D721Med (cell line): Measurements from ENCODE around the gene STEAP4.

Experiments used
- DNase-seq: peaks from one replicate; pipeline ENCODE4 v3.0.0; 2011; ENCODE audit warnings: low spot score; ENCODE audit not compliant: insufficient read length
- FAIRE-seq: peaks from 2 replicates; lab custom pipeline; 2011; peaks lifted over from hg19 to GRCh38; lab: Jason Lieb, UNC
- CTCF ChIP-seq: IDR thresholded peaks from 2 replicates; pipeline ENCODE4 v1.5.1; 2012; ENCODE audit warnings: mild to moderate bottlenecking, control low read depth; ENCODE audit not compliant: insufficient read depth; ENCODE audit errors: missing control alignments

Gene STEAP4

GRCh38 chr7:88344271-88344670, 37.6 kb upstream of the STEAP4 start:
- DNase-seq (no peak), FAIRE-seq (no peak)
- no peak for TF ChIP-seq CTCF

GRCh38 chr7:88339195-88339922, 32.7 kb upstream of the STEAP4 start:
- FAIRE-seq (no peak), DNase-seq (no peak)
- TF ChIP-seq CTCF, result no peak

- FAIRE-seq (no peak), DNase-seq (no peak)
- no peak for TF ChIP-seq CTCF
Observed at GRCh38 chr7:88338503-88338902, 31.8 kb upstream of the STEAP4 start.

GRCh38 chr7:88337572-88337971, 30.9 kb upstream of the STEAP4 start:
- no peak for TF ChIP-seq CTCF
- DNase-seq (no peak), FAIRE-seq (no peak)

GRCh38 chr7:88331322-88331721, 24.6 kb upstream of the STEAP4 start:
- no peak for FAIRE-seq
- no peak for DNase-seq
- TF ChIP-seq CTCF, result no peak

GRCh38 chr7:88329532-88330463, 23.1 kb upstream of the STEAP4 start:
- TF ChIP-seq CTCF, result no peak
- FAIRE-seq (no peak), DNase-seq (no peak)
